ENCODE measurements around the gene MYO9A. TPM values are rescaled to one million over a fixed set of nuclear protein-coding genes. Genes with fewer than 3 reads are reported as not detected.

MYO9A gene
- total RNA-seq, 1 experiment from 2014 or later: 41.6 TPM

- no peaks in the 10 kb centered on the region for H3K36me3 ChIP-seq (ENCODE audit: control insufficient read depth, insufficient read depth, low read length)
- ATAC-seq: no peak
- CTCF ChIA-PET: no interaction called here
- intact Hi-C loops (cut with micrococcal nuclease; ENCODE audit: unreplicated experiment) (no loop called here), in situ Hi-C loops (cut with HindIII; ENCODE audit: low pct_unique_long_range_greater_than_20kb, low sequenced_read_pairs) (no loop called here)
- TF ChIP-seq REST (IDR thresholded peaks at IDR 0.05; ENCODE audit: insufficient read depth in 1 of 2, low read depth in 2 of 2, low read length in 1 of 2) (no peak), CTCF (IDR thresholded peaks at IDR 0.05) (no peak), POLR2AphosphoS5 (IDR thresholded peaks at IDR 0.05; ENCODE audit: low read depth, low read length) (no peak), TCF7L2 (IDR thresholded peaks at IDR 0.05; ENCODE audit: low read depth, low read length) (no peak), SIN3A (IDR thresholded peaks at IDR 0.05; ENCODE audit: borderline replicate concordance, insufficient read depth, low read depth, low read length) (no peak)
- POLR2A ChIA-PET: no interaction called here
- H3K27me3 ChIP-seq (ENCODE audit: control insufficient read depth, insufficient read depth, low read length): no peaks in the 10 kb centered on the region
- no TSS peak for BruUV-seq (replicated peaks)
- H3K9me3 ChIP-seq (ENCODE audit: control insufficient read depth, insufficient read depth, low read depth, low read length): no peaks in the 10 kb centered on the region
- no peaks in the 10 kb centered on the region for H3K4me1 ChIP-seq (ENCODE audit: control insufficient read depth, insufficient read depth, low read length)
- no peak overlapping the region for H3K4me3 ChIP-seq (ENCODE audit: low read depth in 2 of 2, low read length in 2 of 2)
- H3K27ac ChIP-seq (ENCODE audit: low read length): no peak overlapping the region
- no peak for DNase-seq (ENCODE audit: low read depth, low spot score)
These were observed 192.8 kb downstream of the MYO9A start for GRCh38 chr15:71925145-71925544.

GRCh38 chr15:71921191-71921590 lies 196.8 kb downstream of the MYO9A start:
- intact Hi-C loops (cut with micrococcal nuclease; ENCODE audit: unreplicated experiment) (no loop called here), in situ Hi-C loops (cut with HindIII; ENCODE audit: low pct_unique_long_range_greater_than_20kb, low sequenced_read_pairs) (no loop called here)
- H3K27me3 ChIP-seq (ENCODE audit: control insufficient read depth, insufficient read depth, low read length): no peaks in the 10 kb centered on the region
- CTCF ChIA-PET: no interaction called here
- ATAC-seq: no peak
- BruUV-seq (replicated peaks): no TSS peak
- no peaks in the 10 kb centered on the region for H3K4me1 ChIP-seq (ENCODE audit: control insufficient read depth, insufficient read depth, low read length)
- no peak for TF ChIP-seq TCF7L2 (IDR thresholded peaks at IDR 0.05; ENCODE audit: low read depth, low read length)
- TF ChIP-seq CTCF (IDR thresholded peaks at IDR 0.05): no peak
- no peak for TF ChIP-seq REST (IDR thresholded peaks at IDR 0.05; ENCODE audit: insufficient read depth in 1 of 2, low read depth in 2 of 2, low read length in 1 of 2)
- no peak for TF ChIP-seq SIN3A (IDR thresholded peaks at IDR 0.05; ENCODE audit: borderline replicate concordance, insufficient read depth, low read depth, low read length)
- H3K36me3 ChIP-seq (ENCODE audit: control insufficient read depth, insufficient read depth, low read length): no peaks in the 10 kb centered on the region
- POLR2A ChIA-PET: interaction anchor here (0.7 kb wide), 1 partner anchor 93 kb away, joined by 3 read pairs; no protein-coding TSS in a partner anchor
- H3K27ac ChIP-seq (ENCODE audit: low read length): no peak overlapping the region
- no peak overlapping the region for H3K4me3 ChIP-seq (ENCODE audit: low read depth in 2 of 2, low read length in 2 of 2)
- DNase-seq (ENCODE audit: low read depth, low spot score): peak; percentile 5
- no peaks in the 10 kb centered on the region for H3K9me3 ChIP-seq (ENCODE audit: control insufficient read depth, insufficient read depth, low read depth, low read length)

All from Panc1 (cell line).